Natural killer cell (primary cell): ENCODE measurements around the gene IAH1. TPM values are rescaled to one million over a fixed set of nuclear protein-coding genes. Genes with fewer than 3 reads are reported as not detected.

Source experiments
- ATAC-seq, 3 donors: fragments of 150-1000 bp in 2 of 3; fragments of 200-7000 bp in 1 of 3; cut with Tn5 transposase; 1 replicate in 1 of 3; 2 replicates in 2 of 3; pipeline ENCODE4 v1.10.0; 2021; ENCODE audit warnings: mild to moderate bottlenecking in 2 of 3, moderate library complexity in 2 of 3
- DNase-seq, 2 donors: peaks; one replicate each; pipeline versions ENCODE4 v3.0.0 to v3.0.0-alpha.2; 2013 to 2021; ENCODE audit warnings: mixed read lengths in 1 of 2
- H3K27ac ChIP-seq: one replicate; pipeline ENCODE4 v1.5.1; 2013; ENCODE audit warnings: mild to moderate bottlenecking, low read length
- H3K27me3 ChIP-seq: one replicate; pipeline ENCODE4 v1.6.1; 2013; ENCODE audit warnings: low read length; ENCODE audit not compliant: control insufficient read depth, insufficient read depth
- H3K36me3 ChIP-seq: one replicate; pipeline ENCODE4 v1.6.1; 2013; ENCODE audit warnings: low read length; ENCODE audit not compliant: control insufficient read depth, insufficient read depth
- H3K4me1 ChIP-seq: one replicate; pipeline ENCODE4 v1.6.1; 2013; ENCODE audit warnings: low read length; ENCODE audit not compliant: control insufficient read depth, insufficient read depth
- H3K4me3 ChIP-seq: one replicate; pipeline ENCODE4 v1.5.1; 2013; ENCODE audit warnings: low read length
- H3K9me3 ChIP-seq: one replicate; pipeline ENCODE4 v1.6.1; 2013; ENCODE audit warnings: low read length; ENCODE audit not compliant: control insufficient read depth, insufficient read depth
- H3K27ac Mint-ChIP-seq, 2 donors: one replicate each; pipeline ENCODE4 v1.8.0; 2022; ENCODE audit warnings: mild to moderate bottlenecking in 2 of 2, mixed read lengths in 2 of 2, moderate library complexity in 1 of 2
- H3K27me3 Mint-ChIP-seq, 2 donors: one replicate each; pipeline ENCODE4 v1.8.0; 2022; ENCODE audit warnings: low read depth in 2 of 2, mixed read lengths in 2 of 2
- H3K36me3 Mint-ChIP-seq: one replicate; pipeline ENCODE4 v1.8.0; 2022; ENCODE audit warnings: mixed read lengths
- H3K4me1 Mint-ChIP-seq, 2 donors: one replicate each; pipeline ENCODE4 v1.8.0; 2022; ENCODE audit warnings: mixed read lengths in 2 of 2
- H3K4me3 Mint-ChIP-seq: one replicate; pipeline ENCODE4 v1.8.0; 2022; ENCODE audit warnings: mild to moderate bottlenecking, moderate library complexity, mixed read lengths
- H3K9me3 Mint-ChIP-seq, 2 donors: one replicate each; pipeline ENCODE4 v1.8.0; 2022; ENCODE audit warnings: mixed read lengths in 2 of 2
- CTCF ChIP-seq: fragments of 200-600 bp; IDR thresholded peaks from one replicate; pipeline ENCODE4 v1.8.0; 2022; ENCODE audit warnings: antibody characterized with exemption
- WGBS: methylation state at CpG from one replicate; pipeline ENCODE4 v1.1.7; 2013; ENCODE audit warnings: missing lambda C conversion rate; ENCODE audit not compliant: insufficient coverage; 5-methylcytosine and 5-hydroxymethylcytosine counted together
- intact Hi-C: fragments of 100-400 bp; cut with micrococcal nuclease; formaldehyde crosslinking; loops from one replicate; pipeline ENCODE4 v1.14.2; 2022
- total RNA-seq, 4 donors: library from RNA; stranded (reverse); fragments of 120-200 nt in 1 of 4; gene quantifications; one replicate each; pipeline versions ENCODE4 v1.2.3 to v1.2.4, GENCODE V29; 2013 to 2022

The IAH1 gene
- total RNA-seq, 3 donors from 2014 or later (not counting 1 experiment from before 2014, with no cell fraction given) = 41.4 to 51.4 (median 45.4) TPM

- Histone ChIP-seq H3K36me3 (peaks cover 54% of the 10 kb centered on the region), H3K4me1 (no peaks in the 10 kb centered on the region), H3K27me3 (no peaks in the 10 kb centered on the region), H3K27ac (no peak overlapping the region), H3K9me3 (no peaks in the 10 kb centered on the region), H3K4me3 (no peak overlapping the region)
- intact Hi-C loops = no loop called here
- no peaks in the 10 kb centered on the region for H3K4me1 Mint-ChIP-seq
- DNase-seq (no peak), ATAC-seq (no peak)
- no peak for TF ChIP-seq CTCF
- H3K36me3 Mint-ChIP-seq = peaks cover 24% of the 10 kb centered on the region
- WGBS = 96% methylated on average over 5 of the region's 5 CpGs
- no peak overlapping the region for H3K4me3 Mint-ChIP-seq
- H3K27ac Mint-ChIP-seq = no peak overlapping the region
- no peaks in the 10 kb centered on the region for H3K9me3 Mint-ChIP-seq
- H3K27me3 Mint-ChIP-seq = no peaks in the 10 kb centered on the region
Measured at GRCh38 chr2:9443526-9443925, 30.8 kb upstream of the IAH1 start.

DNA sequence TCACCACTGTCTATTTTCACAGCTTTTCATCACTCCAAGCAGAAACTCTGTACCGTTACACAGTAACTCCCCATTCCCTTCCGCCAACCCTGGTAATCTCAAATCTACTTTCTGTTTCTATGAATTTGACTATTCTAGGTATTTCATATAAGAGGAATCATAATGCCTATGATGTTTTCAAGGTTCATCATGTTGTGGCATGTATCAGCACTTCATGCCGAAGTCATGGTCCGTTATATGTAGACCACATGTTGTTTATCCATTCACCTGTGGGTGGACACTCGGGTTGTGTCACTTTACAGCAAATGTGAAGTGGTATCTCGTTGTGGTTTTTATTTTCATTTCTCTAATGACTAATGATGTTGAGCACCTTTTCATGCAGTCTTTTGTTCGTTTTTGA, 29.3 kb upstream of the IAH1 start:
- 86% methylated on average over 6 of the region's 7 CpGs for WGBS
- Mint-ChIP-seq H3K27me3 (no peaks in the 10 kb centered on the region), H3K4me1 (no peaks in the 10 kb centered on the region), H3K4me3 (no peak overlapping the region), H3K9me3 (no peaks in the 10 kb centered on the region), H3K27ac (no peak overlapping the region), H3K36me3 (peaks cover 24% of the 10 kb centered on the region)
- Histone ChIP-seq H3K4me1 (no peaks in the 10 kb centered on the region), H3K4me3 (no peak overlapping the region), H3K9me3 (no peaks in the 10 kb centered on the region), H3K36me3 (peaks cover 49% of the 10 kb centered on the region), H3K27ac (no peak overlapping the region), H3K27me3 (no peaks in the 10 kb centered on the region)
- ATAC-seq = no peak
- TF ChIP-seq CTCF = no peak
- DNase-seq = no peak
- intact Hi-C loops = no loop called here

DNA sequence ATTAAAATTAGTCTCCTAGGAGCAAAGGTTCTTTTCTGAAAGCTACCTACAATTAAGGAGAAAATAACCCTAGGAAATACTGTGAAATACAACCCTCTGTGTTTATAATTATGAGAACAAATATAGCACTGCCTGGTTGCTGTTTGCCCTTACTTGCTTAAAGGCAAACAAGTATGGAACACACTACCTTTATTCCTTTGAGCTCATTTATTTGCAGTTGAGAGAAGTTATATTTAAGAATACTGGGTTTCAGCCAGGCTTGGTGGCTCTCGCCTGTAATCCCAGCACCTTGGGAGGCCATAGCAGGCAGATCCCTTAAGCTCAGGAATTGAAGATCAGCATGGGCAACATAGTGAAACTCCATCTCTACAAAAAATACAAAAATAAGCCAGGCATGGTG, 23.1 kb upstream of the IAH1 start:
- H3K9me3 Mint-ChIP-seq = no peaks in the 10 kb centered on the region
- intact Hi-C loops = no loop called here
- TF ChIP-seq CTCF = no peak
- 100% methylated on average over 1 of the region's 1 CpG for WGBS
- no peak for ATAC-seq
- Histone ChIP-seq H3K27ac (no peak overlapping the region), H3K36me3 (peaks cover 42% of the 10 kb centered on the region), H3K4me1 (no peaks in the 10 kb centered on the region), H3K27me3 (no peaks in the 10 kb centered on the region), H3K9me3 (no peaks in the 10 kb centered on the region), H3K4me3 (no peak overlapping the region)
- H3K4me3 Mint-ChIP-seq = no peak overlapping the region
- no peak for DNase-seq
- H3K36me3 Mint-ChIP-seq = peaks cover 2% of the 10 kb centered on the region
- no peak overlapping the region for H3K27ac Mint-ChIP-seq
- H3K27me3 Mint-ChIP-seq = no peaks in the 10 kb centered on the region
- no peaks in the 10 kb centered on the region for H3K4me1 Mint-ChIP-seq

DNA sequence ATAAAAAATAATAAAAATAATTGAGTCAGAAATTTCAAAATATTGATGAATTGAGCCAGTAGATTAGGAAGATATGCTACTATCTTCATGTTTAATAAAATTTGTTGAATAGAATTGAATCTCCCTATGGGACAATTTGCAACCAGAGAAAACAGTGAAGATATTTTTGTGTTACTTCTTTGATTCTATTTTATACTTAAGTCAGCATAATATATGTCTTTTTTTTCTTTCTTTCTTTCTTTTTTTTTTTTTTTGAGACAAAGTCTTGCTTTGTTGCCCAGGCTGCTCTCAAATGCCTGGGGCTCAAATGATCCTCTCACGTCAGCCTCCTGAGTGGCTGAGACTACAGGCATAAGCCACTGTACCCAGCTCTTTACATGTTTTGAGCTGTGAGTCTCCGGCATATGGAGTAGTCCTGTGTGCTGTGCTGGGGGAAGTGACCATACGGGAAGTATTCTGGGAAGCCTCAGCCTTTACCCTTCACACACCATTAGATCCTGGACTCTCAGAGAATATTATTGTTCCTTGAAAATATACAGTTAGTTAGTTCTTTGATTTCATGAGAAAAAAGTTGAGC, 13.8 kb upstream of the IAH1 start:
- H3K9me3 ChIP-seq = no peaks in the 10 kb centered on the region
- H3K27me3 ChIP-seq = no peaks in the 10 kb centered on the region
- DNase-seq = no peak
- no peak for TF ChIP-seq CTCF
- Mint-ChIP-seq H3K27me3 (no peaks in the 10 kb centered on the region), H3K4me1 (peaks cover 6 to 7% of the 10 kb centered on the region in 2 donors), H3K9me3 (no peaks in the 10 kb centered on the region), H3K27ac (peak overlapping the region in 1 of 2 donors; percentile 21), H3K36me3 (peaks cover 12% of the 10 kb centered on the region), H3K4me3 (no peak overlapping the region)
- no peak overlapping the region for H3K27ac ChIP-seq
- 90% methylated on average over 2 of the region's 3 CpGs for WGBS
- H3K4me3 ChIP-seq = no peak overlapping the region
- peaks cover 5% of the 10 kb centered on the region for H3K4me1 ChIP-seq
- intact Hi-C loops = no loop called here
- no peak for ATAC-seq
- H3K36me3 ChIP-seq = peaks cover 34% of the 10 kb centered on the region
